ENCODE results near the gene P3H4. TPM values are rescaled to one million over a fixed set of nuclear protein-coding genes. Genes with fewer than 3 reads are reported as not detected.

Gene P3H4
- polyA plus RNA-seq, 2 of the 4 experiments (the other 2 are of a cell fraction) = 36.0 to 52.8 TPM

DNA sequence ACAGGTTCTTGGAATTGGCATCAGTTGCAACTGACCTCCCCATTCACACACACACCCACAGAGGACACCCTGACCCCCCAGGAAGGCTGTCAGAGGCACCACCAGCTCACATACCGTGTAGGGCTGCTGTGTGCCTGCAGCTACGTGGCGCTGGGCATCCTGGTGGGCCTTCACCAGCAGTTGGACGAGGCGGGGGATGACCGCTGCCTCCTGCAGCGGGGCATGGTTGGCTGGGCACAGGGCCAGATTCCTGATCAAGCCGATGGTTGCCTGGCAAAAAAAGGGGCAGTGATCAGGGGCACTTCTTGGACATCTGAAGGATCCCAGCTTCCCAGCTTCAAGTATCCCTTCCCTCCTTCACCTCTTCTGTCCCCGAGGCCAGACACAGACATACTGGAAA, 53.1 kb downstream of the P3H4 start (continued):
- no peak for TF ChIP-seq PBX3 (IDR thresholded peaks at IDR 0.05)

DNA sequence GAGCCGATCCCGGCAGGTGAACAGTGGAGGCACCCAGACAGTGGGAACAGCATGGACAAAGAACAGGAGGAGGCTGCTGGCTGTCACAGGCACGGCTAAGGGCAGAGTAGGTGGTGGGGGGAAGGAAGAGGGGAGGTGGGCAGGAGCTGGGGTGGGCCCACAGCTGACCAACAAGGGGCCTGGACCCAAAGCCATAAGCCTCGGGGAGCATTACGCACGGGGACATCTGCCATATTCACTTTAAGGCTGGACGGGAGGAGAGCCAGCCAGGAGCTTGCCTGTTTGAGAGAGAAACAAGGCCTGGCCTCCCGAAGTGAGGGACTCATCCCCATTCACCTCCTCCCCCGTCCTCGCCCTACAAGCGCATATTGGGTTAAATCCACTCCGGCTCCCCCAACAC, 57.7 kb downstream of the P3H4 start:
- ATAC-seq (no peak), DNase-seq (ENCODE audit: low read depth in 1 of 2, low spot score in 1 of 2) (no peak), FAIRE-seq (no peak)
- ChIA-PET CTCF (interaction anchor here (1.0 to 96.0 kb wide), 5 partner anchors 11 to 206 kb away, joined by 3 to 3262 read pairs (median 23); partner anchors contain the start of genes FKBP10, JUP and P3H4), POLR2A (interaction anchor here (0.8 kb wide), 1 partner anchor 31 kb away, joined by 5 read pairs; no protein-coding TSS in a partner anchor)
- Histone ChIP-seq H3K4me2 (no peak overlapping the region), H3K4me1 (no peaks in the 10 kb centered on the region), H3K4me3 (no peak overlapping the region), H3K9me3 (no peaks in the 10 kb centered on the region), H3K27ac (no peak overlapping the region)
- TF ChIP-seq ZC3H11A (IDR thresholded peaks at IDR 0.05) = no peak
- TF ChIP-seq HMGXB4 (CRISPR knock-in tag; IDR thresholded peaks at IDR 0.05; ENCODE audit: borderline replicate concordance) = no peak
- no peak for TF ChIP-seq CTCF (IDR thresholded peaks at IDR 0.05)
- WGBS (ENCODE audit: missing lambda C conversion rate) = 78% methylated on average over 12 of the region's 12 CpGs

Other genes with a start within 250 kb of the P3H4 start
- not detected in 2 replicates for gene KRT9, start 239.9 kb downstream of the P3H4 start, polyA plus RNA-seq (2011; rRNA removed)
- gene KRT9, start 239.9 kb downstream of the P3H4 start, polyA plus RNA-seq (2017; fragmentation: RNase III; extraction: RNeasy Plus Mini Kit Qiagen cat#74134 plus additional on column Dnase treatment) = not detected in 3 replicates
- 0.04 TPM in 1 of 2 replicates, not detected in the other for gene KRT14, start 225.1 kb downstream of the P3H4 start, polyA plus RNA-seq (2011; rRNA removed)
- gene KRT14, start 225.1 kb downstream of the P3H4 start, polyA plus RNA-seq (2017; fragmentation: RNase III; extraction: RNeasy Plus Mini Kit Qiagen cat#74134 plus additional on column Dnase treatment) = 0.07 to 0.10 TPM (median 0.09 TPM) in 3 replicates
- gene KRT16, start 199.2 kb downstream of the P3H4 start, polyA plus RNA-seq (2011; rRNA removed) = 0.21 and 0.28 TPM in 2 replicates
- 0.44 TPM in 1 of 3 replicates, not detected in the others for gene KRT16, start 199.2 kb downstream of the P3H4 start, polyA plus RNA-seq (2017; fragmentation: RNase III; extraction: RNeasy Plus Mini Kit Qiagen cat#74134 plus additional on column Dnase treatment)
- gene KRT17, start 187.4 kb downstream of the P3H4 start, polyA plus RNA-seq (2011; rRNA removed) = 0.78 and 1.2 TPM in 2 replicates
- gene KRT17, start 187.4 kb downstream of the P3H4 start, polyA plus RNA-seq (2017; fragmentation: RNase III; extraction: RNeasy Plus Mini Kit Qiagen cat#74134 plus additional on column Dnase treatment) = 0.43 to 0.57 TPM (median 0.56 TPM) in 3 replicates
- gene EIF1, start 123.1 kb downstream of the P3H4 start, polyA plus RNA-seq (2011; rRNA removed) = 873 and 1,224 TPM in 2 replicates
- gene EIF1, start 123.1 kb downstream of the P3H4 start, polyA plus RNA-seq (2017; fragmentation: RNase III; extraction: RNeasy Plus Mini Kit Qiagen cat#74134 plus additional on column Dnase treatment) = 827 to 920 TPM (median 834 TPM) in 3 replicates
- not detected in 2 replicates for gene GAST, start 99.6 kb downstream of the P3H4 start, polyA plus RNA-seq (2011; rRNA removed)
- gene GAST, start 99.6 kb downstream of the P3H4 start, polyA plus RNA-seq (2017; fragmentation: RNase III; extraction: RNeasy Plus Mini Kit Qiagen cat#74134 plus additional on column Dnase treatment) = not detected in 3 replicates
- 2.0 and 2.2 TPM in 2 replicates for gene HAP1, start 77.3 kb downstream of the P3H4 start, polyA plus RNA-seq (2011; rRNA removed)
- 1.3 to 2.3 TPM (median 1.6 TPM) in 3 replicates for gene HAP1, start 77.3 kb downstream of the P3H4 start, polyA plus RNA-seq (2017; fragmentation: RNase III; extraction: RNeasy Plus Mini Kit Qiagen cat#74134 plus additional on column Dnase treatment)
- gene JUP, start 25.2 kb downstream of the P3H4 start, polyA plus RNA-seq (2011; rRNA removed) = 54.8 and 110 TPM in 2 replicates
- gene JUP, start 25.2 kb downstream of the P3H4 start, polyA plus RNA-seq (2017; fragmentation: RNase III; extraction: RNeasy Plus Mini Kit Qiagen cat#74134 plus additional on column Dnase treatment) = 63.3 to 127 TPM (median 107 TPM) in 3 replicates
- 109 and 112 TPM in 2 replicates for gene FKBP10, start 1.1 kb upstream of the P3H4 start, polyA plus RNA-seq (2011; rRNA removed)
- gene FKBP10, start 1.1 kb upstream of the P3H4 start, polyA plus RNA-seq (2017; fragmentation: RNase III; extraction: RNeasy Plus Mini Kit Qiagen cat#74134 plus additional on column Dnase treatment) = 109 to 121 TPM (median 119 TPM) in 3 replicates
- 167 and 171 TPM in 2 replicates for gene NT5C3B, start 24.3 kb upstream of the P3H4 start, polyA plus RNA-seq (2011; rRNA removed)
- gene NT5C3B, start 24.3 kb upstream of the P3H4 start, polyA plus RNA-seq (2017; fragmentation: RNase III; extraction: RNeasy Plus Mini Kit Qiagen cat#74134 plus additional on column Dnase treatment) = 109 to 118 TPM (median 114 TPM) in 3 replicates
- 0.13 and 0.19 TPM in 2 replicates for gene KLHL10, start 25.9 kb upstream of the P3H4 start, polyA plus RNA-seq (2011; rRNA removed)
- gene KLHL10, start 25.9 kb upstream of the P3H4 start, polyA plus RNA-seq (2017; fragmentation: RNase III; extraction: RNeasy Plus Mini Kit Qiagen cat#74134 plus additional on column Dnase treatment) = 0.04 to 0.12 TPM (median 0.05 TPM) in 3 replicates
- 12.7 and 13.7 TPM in 2 replicates for gene KLHL11, start 53.5 kb upstream of the P3H4 start, polyA plus RNA-seq (2011; rRNA removed)
- gene KLHL11, start 53.5 kb upstream of the P3H4 start, polyA plus RNA-seq (2017; fragmentation: RNase III; extraction: RNeasy Plus Mini Kit Qiagen cat#74134 plus additional on column Dnase treatment) = 3.1 to 3.8 TPM (median 3.8 TPM) in 3 replicates
- 367 and 376 TPM in 2 replicates for gene ACLY, start 107.0 kb upstream of the P3H4 start, polyA plus RNA-seq (2011; rRNA removed)
- 337 to 355 TPM (median 344 TPM) in 3 replicates for gene ACLY, start 107.0 kb upstream of the P3H4 start, polyA plus RNA-seq (2017; fragmentation: RNase III; extraction: RNeasy Plus Mini Kit Qiagen cat#74134 plus additional on column Dnase treatment)
- 2.0 and 2.3 TPM in 2 replicates for gene ODAD4, start 118.7 kb upstream of the P3H4 start, polyA plus RNA-seq (2011; rRNA removed)
- 2.2 to 2.5 TPM (median 2.3 TPM) in 3 replicates for gene ODAD4, start 118.7 kb upstream of the P3H4 start, polyA plus RNA-seq (2017; fragmentation: RNase III; extraction: RNeasy Plus Mini Kit Qiagen cat#74134 plus additional on column Dnase treatment)
- gene CNP, start 154.8 kb upstream of the P3H4 start, polyA plus RNA-seq (2011; rRNA removed) = 38.6 and 49.8 TPM in 2 replicates
- gene CNP, start 154.8 kb upstream of the P3H4 start, polyA plus RNA-seq (2017; fragmentation: RNase III; extraction: RNeasy Plus Mini Kit Qiagen cat#74134 plus additional on column Dnase treatment) = 113 to 118 TPM (median 116 TPM) in 3 replicates
- 95.3 and 116 TPM in 2 replicates for gene DNAJC7, start 205.5 kb upstream of the P3H4 start, polyA plus RNA-seq (2011; rRNA removed)
- gene DNAJC7, start 205.5 kb upstream of the P3H4 start, polyA plus RNA-seq (2017; fragmentation: RNase III; extraction: RNeasy Plus Mini Kit Qiagen cat#74134 plus additional on column Dnase treatment) = 140 to 161 TPM (median 148 TPM) in 3 replicates
- 52.2 and 54.3 TPM in 2 replicates for gene NKIRAS2, start 208.1 kb upstream of the P3H4 start, polyA plus RNA-seq (2011; rRNA removed)
- gene NKIRAS2, start 208.1 kb upstream of the P3H4 start, polyA plus RNA-seq (2017; fragmentation: RNase III; extraction: RNeasy Plus Mini Kit Qiagen cat#74134 plus additional on column Dnase treatment) = 44.1 to 48.0 TPM (median 45.2 TPM) in 3 replicates
- gene C17orf113, start 238.7 kb upstream of the P3H4 start, polyA plus RNA-seq (2011; rRNA removed) = 1.0 and 1.4 TPM in 2 replicates
- gene C17orf113, start 238.7 kb upstream of the P3H4 start, polyA plus RNA-seq (2017; fragmentation: RNase III; extraction: RNeasy Plus Mini Kit Qiagen cat#74134 plus additional on column Dnase treatment) = 0.55 to 0.80 TPM (median 0.67 TPM) in 3 replicates

All from A549 (cell line).